ENCODE measurements around the gene PDE4D.

Gene PDE4D

DNA sequence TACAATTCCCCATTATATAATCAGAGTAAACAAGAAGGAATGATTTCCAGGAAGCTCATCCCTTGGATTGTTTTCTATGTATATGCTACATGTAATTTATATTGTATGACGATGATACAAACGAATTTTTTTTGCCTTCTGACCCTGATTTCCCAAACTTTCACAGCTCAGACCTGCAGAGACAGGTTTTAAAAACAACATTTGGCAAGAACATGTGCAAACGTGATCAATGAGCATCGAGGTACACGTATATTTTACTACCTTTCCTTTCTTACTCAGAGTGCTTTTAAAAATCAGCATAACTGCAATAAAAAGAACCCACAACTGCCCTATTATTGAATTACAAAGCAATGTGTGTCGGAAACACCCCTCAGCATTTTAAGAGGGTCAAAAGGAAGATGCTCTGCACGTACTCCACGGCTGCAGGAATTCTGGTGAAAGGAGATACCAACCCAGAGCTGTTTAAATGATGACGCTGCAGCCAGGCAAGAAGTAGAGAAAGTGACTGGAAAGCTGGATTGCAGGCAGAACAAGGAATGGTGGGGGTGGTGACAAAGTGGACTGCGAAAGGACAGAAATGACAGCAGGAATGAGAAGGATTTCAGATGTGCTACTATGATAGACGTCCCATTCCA lies 777.2 kb downstream of the PDE4D start:
- H2BK120ac ChIP-seq (ENCODE audit: low read depth, low read length) = peak overlapping the region; percentile 34
- H3K4ac ChIP-seq (ENCODE audit: low read depth in 1 of 2, low read length in 2 of 2) = no peak overlapping the region
- no peak overlapping the region for H4K91ac ChIP-seq (ENCODE audit: low read length)
- H2BK15ac ChIP-seq (ENCODE audit: low read depth, poor library complexity, severe bottlenecking) = no peak overlapping the region
- no peak overlapping the region for H4K8ac ChIP-seq (ENCODE audit: low read length)
- H3K36me3 ChIP-seq (ENCODE audit: control insufficient read depth in 1 of 2, insufficient read depth in 2 of 2, low read depth in 1 of 2, low read length in 2 of 2) = no peaks in the 10 kb centered on the region
- H2AK5ac ChIP-seq (ENCODE audit: low read length, severe bottlenecking) = no peak overlapping the region
- H3K4me2 ChIP-seq (ENCODE audit: low read length, poor library complexity, severe bottlenecking) = no peak overlapping the region
- no peaks in the 10 kb centered on the region for H3K27me3 ChIP-seq (ENCODE audit: control insufficient read depth in 1 of 2, insufficient read depth in 1 of 2, low read length in 2 of 2)
- WGBS = 46% methylated on average over 11 of the region's 11 CpGs
- no peaks in the 10 kb centered on the region for H3K4me1 ChIP-seq (ENCODE audit: control insufficient read depth, insufficient read depth, low read depth, low read length)
- H2AFZ ChIP-seq (ENCODE audit: low read depth, low read length) = no peak overlapping the region
- no peak overlapping the region for H3K23ac ChIP-seq (ENCODE audit: low read length in 2 of 2)
- no peak overlapping the region for H3K4me3 ChIP-seq (ENCODE audit: insufficient read depth in 1 of 2, low read depth in 1 of 2, low read length in 2 of 2)
- H3K14ac ChIP-seq (ENCODE audit: low read length in 2 of 2) = no peak overlapping the region
- no peak overlapping the region for H3K27ac ChIP-seq (ENCODE audit: low read length, poor library complexity, severe bottlenecking)
- peak overlapping the region in 1 of 2 experiments; percentile 12 for H3K18ac ChIP-seq (ENCODE audit: low read depth in 1 of 2, low read length in 2 of 2)
- H2BK5ac ChIP-seq (ENCODE audit: low read depth, low read length, poor library complexity, severe bottlenecking) = no peak overlapping the region
- no peaks in the 10 kb centered on the region for H3K9me3 ChIP-seq (ENCODE audit: control insufficient read depth, low read length)
- DNase-seq = peak; percentile 51
- no peaks in the 10 kb centered on the region for H3K79me1 ChIP-seq (replicated peaks; ENCODE audit: low read length, poor library complexity, severe bottlenecking)
- H3K9ac ChIP-seq (ENCODE audit: low read length) = no peak overlapping the region
- no peak overlapping the region for H2BK12ac ChIP-seq (ENCODE audit: low read length in 2 of 2)

DNA sequence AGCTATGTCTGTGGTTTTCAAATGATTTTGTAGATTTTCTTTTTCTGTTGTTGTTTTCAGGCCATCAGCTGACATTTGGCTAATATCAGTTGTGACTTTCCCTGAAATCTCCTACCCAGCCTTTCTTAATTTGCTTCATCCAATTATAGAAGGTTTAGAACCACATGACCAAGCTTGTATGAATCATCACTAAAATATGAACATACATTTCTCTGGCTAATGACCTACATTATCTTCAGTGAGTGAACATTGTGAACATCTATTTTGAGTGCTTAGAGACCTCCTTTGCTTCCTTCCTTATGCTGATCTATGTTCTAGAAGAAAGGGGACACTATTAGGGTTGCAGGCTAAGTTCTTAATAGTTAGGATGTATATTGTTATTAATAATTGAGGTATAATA lies 778.2 kb downstream of the PDE4D start:
- no peaks in the 10 kb centered on the region for H3K9me3 ChIP-seq (ENCODE audit: control insufficient read depth, low read length)
- H3K14ac ChIP-seq (ENCODE audit: low read length in 2 of 2) = no peak overlapping the region
- no peaks in the 10 kb centered on the region for H3K36me3 ChIP-seq (ENCODE audit: control insufficient read depth in 1 of 2, insufficient read depth in 2 of 2, low read depth in 1 of 2, low read length in 2 of 2)
- H4K91ac ChIP-seq (ENCODE audit: low read length) = no peak overlapping the region
- no peak overlapping the region for H2BK5ac ChIP-seq (ENCODE audit: low read depth, low read length, poor library complexity, severe bottlenecking)
- no peak overlapping the region for H3K18ac ChIP-seq (ENCODE audit: low read depth in 1 of 2, low read length in 2 of 2)
- no peak overlapping the region for H3K9ac ChIP-seq (ENCODE audit: low read length)
- no peak overlapping the region for H3K23ac ChIP-seq (ENCODE audit: low read length in 2 of 2)
- no peak overlapping the region for H2BK12ac ChIP-seq (ENCODE audit: low read length in 2 of 2)
- no peak overlapping the region for H2BK120ac ChIP-seq (ENCODE audit: low read depth, low read length)
- no peak overlapping the region for H3K4me2 ChIP-seq (ENCODE audit: low read length, poor library complexity, severe bottlenecking)
- no peaks in the 10 kb centered on the region for H3K4me1 ChIP-seq (ENCODE audit: control insufficient read depth, insufficient read depth, low read depth, low read length)
- no peak overlapping the region for H2BK15ac ChIP-seq (ENCODE audit: low read depth, poor library complexity, severe bottlenecking)
- H3K4me3 ChIP-seq (ENCODE audit: insufficient read depth in 1 of 2, low read depth in 1 of 2, low read length in 2 of 2) = no peak overlapping the region
- no peak overlapping the region for H2AFZ ChIP-seq (ENCODE audit: low read depth, low read length)
- H3K27ac ChIP-seq (ENCODE audit: low read length, poor library complexity, severe bottlenecking) = no peak overlapping the region
- H2AK5ac ChIP-seq (ENCODE audit: low read length, severe bottlenecking) = no peak overlapping the region
- no peak overlapping the region for H4K8ac ChIP-seq (ENCODE audit: low read length)
- H3K27me3 ChIP-seq (ENCODE audit: control insufficient read depth in 1 of 2, insufficient read depth in 1 of 2, low read length in 2 of 2) = no peaks in the 10 kb centered on the region
- no peaks in the 10 kb centered on the region for H3K79me1 ChIP-seq (replicated peaks; ENCODE audit: low read length, poor library complexity, severe bottlenecking)
- peak; percentile 39 for DNase-seq
- no peak overlapping the region for H3K4ac ChIP-seq (ENCODE audit: low read depth in 1 of 2, low read length in 2 of 2)

DNA sequence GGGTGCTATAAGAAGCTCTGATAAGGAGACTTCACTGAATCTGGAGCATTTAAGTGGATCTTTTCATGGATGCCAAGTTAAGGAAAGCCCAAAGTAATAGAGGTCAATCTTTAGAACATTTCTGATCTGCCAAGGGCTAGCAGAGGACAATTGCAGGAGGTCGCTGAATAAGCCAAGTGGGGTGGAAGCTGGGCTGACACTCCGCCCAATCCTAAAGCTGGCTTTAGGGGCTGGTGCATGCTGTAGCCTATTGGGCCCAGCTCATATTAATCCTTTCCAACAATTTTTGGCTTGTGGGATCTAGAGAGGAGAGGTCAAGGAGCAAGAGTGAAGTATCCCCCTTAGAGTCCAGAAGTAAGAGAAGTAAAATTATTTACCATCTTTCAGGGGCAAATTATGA lies 784.1 kb downstream of the PDE4D start:
- Histone ChIP-seq H2AFZ (ENCODE audit: low read depth, low read length) (no peak overlapping the region), H2BK15ac (ENCODE audit: low read depth, poor library complexity, severe bottlenecking) (no peak overlapping the region), H3K27me3 (ENCODE audit: control insufficient read depth in 1 of 2, insufficient read depth in 1 of 2, low read length in 2 of 2) (no peaks in the 10 kb centered on the region), H4K91ac (ENCODE audit: low read length) (no peak overlapping the region), H3K4me2 (ENCODE audit: low read length, poor library complexity, severe bottlenecking) (no peak overlapping the region), H3K18ac (ENCODE audit: low read depth in 1 of 2, low read length in 2 of 2) (no peak overlapping the region), H4K8ac (ENCODE audit: low read length) (no peak overlapping the region), H3K4me1 (ENCODE audit: control insufficient read depth, insufficient read depth, low read depth, low read length) (peaks cover 5% of the 10 kb centered on the region), H3K9ac (ENCODE audit: low read length) (no peak overlapping the region), H3K4ac (ENCODE audit: low read depth in 1 of 2, low read length in 2 of 2) (no peak overlapping the region), H2BK12ac (ENCODE audit: low read length in 2 of 2) (no peak overlapping the region), H3K79me1 (replicated peaks; ENCODE audit: low read length, poor library complexity, severe bottlenecking) (no peaks in the 10 kb centered on the region), H3K4me3 (ENCODE audit: insufficient read depth in 1 of 2, low read depth in 1 of 2, low read length in 2 of 2) (no peak overlapping the region), H2BK5ac (ENCODE audit: low read depth, low read length, poor library complexity, severe bottlenecking) (no peak overlapping the region), H3K27ac (ENCODE audit: low read length, poor library complexity, severe bottlenecking) (no peak overlapping the region), H2AK5ac (ENCODE audit: low read length, severe bottlenecking) (no peak overlapping the region), H2BK120ac (ENCODE audit: low read depth, low read length) (no peak overlapping the region), H3K36me3 (ENCODE audit: control insufficient read depth in 1 of 2, insufficient read depth in 2 of 2, low read depth in 1 of 2, low read length in 2 of 2) (no peaks in the 10 kb centered on the region), H3K14ac (ENCODE audit: low read length in 2 of 2) (no peak overlapping the region), H3K23ac (ENCODE audit: low read length in 2 of 2) (no peak overlapping the region), H3K9me3 (ENCODE audit: control insufficient read depth, low read length) (no peaks in the 10 kb centered on the region)
- DNase-seq = no peak
- WGBS = 100% methylated on average over 1 of the region's 2 CpGs

DNA sequence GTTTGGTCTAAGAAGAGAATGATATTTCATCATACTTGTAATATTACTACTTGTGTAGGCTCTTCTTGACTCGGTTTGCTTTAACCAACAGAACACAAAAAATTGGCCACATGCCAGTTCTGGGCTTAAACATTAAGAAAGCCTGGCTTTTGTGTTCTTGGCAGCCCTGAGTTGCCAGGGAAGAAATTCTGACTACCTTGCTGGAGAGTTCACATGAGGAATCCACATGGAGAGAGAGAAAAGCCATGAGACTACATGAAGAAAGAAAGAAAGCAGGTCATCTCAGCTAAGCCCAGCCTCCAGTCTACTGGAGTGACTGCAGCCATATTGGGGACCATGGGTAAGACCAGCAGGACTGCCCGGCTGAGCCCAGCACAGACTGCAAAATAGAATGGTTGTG lies 785.8 kb downstream of the PDE4D start:
- Histone ChIP-seq H2AK5ac (ENCODE audit: low read length, severe bottlenecking) (no peak overlapping the region), H3K4me1 (ENCODE audit: control insufficient read depth, insufficient read depth, low read depth, low read length) (peaks cover 5% of the 10 kb centered on the region), H2BK15ac (ENCODE audit: low read depth, poor library complexity, severe bottlenecking) (no peak overlapping the region), H3K9me3 (ENCODE audit: control insufficient read depth, low read length) (no peaks in the 10 kb centered on the region), H3K18ac (ENCODE audit: low read depth in 1 of 2, low read length in 2 of 2) (no peak overlapping the region), H2BK5ac (ENCODE audit: low read depth, low read length, poor library complexity, severe bottlenecking) (no peak overlapping the region), H2BK12ac (ENCODE audit: low read length in 2 of 2) (no peak overlapping the region), H3K4me2 (ENCODE audit: low read length, poor library complexity, severe bottlenecking) (no peak overlapping the region), H3K27me3 (ENCODE audit: control insufficient read depth in 1 of 2, insufficient read depth in 1 of 2, low read length in 2 of 2) (no peaks in the 10 kb centered on the region), H3K27ac (ENCODE audit: low read length, poor library complexity, severe bottlenecking) (no peak overlapping the region), H3K79me1 (replicated peaks; ENCODE audit: low read length, poor library complexity, severe bottlenecking) (no peaks in the 10 kb centered on the region), H3K9ac (ENCODE audit: low read length) (no peak overlapping the region), H2AFZ (ENCODE audit: low read depth, low read length) (no peak overlapping the region), H4K91ac (ENCODE audit: low read length) (no peak overlapping the region), H4K8ac (ENCODE audit: low read length) (no peak overlapping the region), H3K14ac (ENCODE audit: low read length in 2 of 2) (no peak overlapping the region), H3K4me3 (ENCODE audit: insufficient read depth in 1 of 2, low read depth in 1 of 2, low read length in 2 of 2) (no peak overlapping the region), H2BK120ac (ENCODE audit: low read depth, low read length) (no peak overlapping the region), H3K36me3 (ENCODE audit: control insufficient read depth in 1 of 2, insufficient read depth in 2 of 2, low read depth in 1 of 2, low read length in 2 of 2) (no peaks in the 10 kb centered on the region), H3K4ac (ENCODE audit: low read depth in 1 of 2, low read length in 2 of 2) (no peak overlapping the region), H3K23ac (ENCODE audit: low read length in 2 of 2) (no peak overlapping the region)
- DNase-seq = no peak
- 88% methylated on average over 2 of the region's 2 CpGs for WGBS

Data from mesenchymal stem cell (in vitro differentiated cells and primary cell).